Keratinocyte (primary cell): ENCODE data around the gene PRKCH.

Experiments used
- CTCF ChIP-seq, 3 experiments: IDR thresholded peaks in 1 of 3; conservative IDR thresholded peaks in 1 of 3; optimal IDR thresholded peaks in 1 of 3; 2 replicates in 2 of 3; 3 replicates in 1 of 3; pipeline versions ENCODE3 to v1.5.1; 2011; ENCODE audit warnings: low read length in 3 of 3, mild to moderate bottlenecking in 3 of 3, moderate library complexity in 2 of 3, control low read depth in 1 of 3, inconsistent platforms in 1 of 3; ENCODE audit not compliant: insufficient read depth in 2 of 3; ENCODE audit errors: extremely low read depth in 1 of 3
- EZH2 ChIP-seq: IDR thresholded peaks from one replicate; pipeline ENCODE4 v1.6.1; 2012; ENCODE audit warnings: inconsistent platforms, mild to moderate bottlenecking, low read length, moderate library complexity

- no peak for TF ChIP-seq CTCF (optimal IDR thresholded peaks at IDR 0.05 in 1 of 3, IDR thresholded peaks at IDR 0.05 in 1 of 3, conservative IDR thresholded peaks at IDR 0.05 in 1 of 3; ENCODE audit: extremely low read depth in 1 of 3, insufficient read depth in 2 of 3, low read length in 3 of 3)
- TF ChIP-seq EZH2, result no peak
Observed at GRCh38 chr14:61406675-61407074, 85.3 kb downstream of the PRKCH start.
